Brain pericyte (primary cell): ENCODE data around the gene CEP164.
"Not testable (repeated sequence)": the region's sequence is repeated elsewhere in the genome, so short reads cannot be mapped to it uniquely, and the experiment has no call there.

Source experiments
- DNase-seq: peaks from one replicate; pipeline ENCODE4 v3.0.0-alpha.2; 2012; ENCODE audit warnings: low read depth, low spot score

The CEP164 gene

GRCh38 chr11:117303646-117304315, 23.9 kb upstream of the CEP164 start:
- no peak for DNase-seq

DNA sequence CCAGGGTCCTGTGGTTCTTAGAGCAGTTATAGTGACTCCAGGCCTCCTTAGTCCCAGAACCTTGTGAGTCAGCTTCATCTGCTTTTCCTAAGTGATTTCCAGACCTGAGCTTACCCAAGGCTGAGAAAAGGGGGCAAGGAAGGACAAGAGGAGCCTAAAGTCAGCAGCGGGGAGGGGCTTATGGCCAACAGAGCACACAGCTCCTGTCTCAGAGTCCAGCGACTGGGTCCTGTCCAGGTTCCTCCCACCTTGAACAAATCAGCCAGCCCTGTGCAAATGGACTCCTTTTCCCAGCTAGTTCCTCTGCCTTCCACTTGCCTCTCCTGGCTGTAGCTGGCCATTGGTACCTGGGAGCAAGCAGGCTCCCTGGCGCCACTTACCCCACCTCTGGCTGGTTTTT, 22.5 kb upstream of the CEP164 start:
- no peak for DNase-seq

GRCh38 chr11:117309310-117309709, 18.3 kb upstream of the CEP164 start:
- DNase-seq: no peak

GRCh38 chr11:117313091-117313490, 14.6 kb upstream of the CEP164 start:
- no peak for DNase-seq

- no peak for DNase-seq
These were observed 13.6 kb upstream of the CEP164 start for GRCh38 chr11:117313828-117314768.

DNA sequence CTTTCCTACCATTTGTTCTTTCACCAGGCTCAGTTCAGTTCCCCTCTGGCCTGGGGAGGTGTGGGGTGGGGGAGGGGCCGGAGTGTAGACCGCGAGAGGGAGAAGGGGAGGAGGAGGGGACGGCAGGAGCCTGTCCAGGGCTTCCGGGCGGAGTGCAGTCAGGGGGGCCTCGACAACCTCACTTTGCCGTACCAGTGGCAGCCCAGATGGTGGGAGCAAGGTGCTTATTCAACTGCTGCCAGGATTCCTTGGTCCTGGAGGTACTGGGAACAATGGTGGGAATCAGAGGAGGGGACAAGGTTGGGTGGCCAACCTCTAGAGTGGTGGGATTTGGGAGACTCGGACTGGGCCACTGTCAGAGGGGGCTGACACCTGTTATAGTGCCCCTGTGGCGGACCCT, 12.8 kb upstream of the CEP164 start:
- no peak for DNase-seq

GRCh38 chr11:117315285-117316196, 12.1 kb upstream of the CEP164 start:
- no peak for DNase-seq

GRCh38 chr11:117316197-117316961, 11.3 kb upstream of the CEP164 start, which contains the start of gene BACE1:
BACE1 (minus strand) TSS chr11:117316256; CDS start chr11:117315795, 461 bp downstream.
- peak; percentile 61 for DNase-seq

- no peak for DNase-seq
These were observed 8.9 kb upstream of the CEP164 start for GRCh38 chr11:117318738-117319137.

DNA sequence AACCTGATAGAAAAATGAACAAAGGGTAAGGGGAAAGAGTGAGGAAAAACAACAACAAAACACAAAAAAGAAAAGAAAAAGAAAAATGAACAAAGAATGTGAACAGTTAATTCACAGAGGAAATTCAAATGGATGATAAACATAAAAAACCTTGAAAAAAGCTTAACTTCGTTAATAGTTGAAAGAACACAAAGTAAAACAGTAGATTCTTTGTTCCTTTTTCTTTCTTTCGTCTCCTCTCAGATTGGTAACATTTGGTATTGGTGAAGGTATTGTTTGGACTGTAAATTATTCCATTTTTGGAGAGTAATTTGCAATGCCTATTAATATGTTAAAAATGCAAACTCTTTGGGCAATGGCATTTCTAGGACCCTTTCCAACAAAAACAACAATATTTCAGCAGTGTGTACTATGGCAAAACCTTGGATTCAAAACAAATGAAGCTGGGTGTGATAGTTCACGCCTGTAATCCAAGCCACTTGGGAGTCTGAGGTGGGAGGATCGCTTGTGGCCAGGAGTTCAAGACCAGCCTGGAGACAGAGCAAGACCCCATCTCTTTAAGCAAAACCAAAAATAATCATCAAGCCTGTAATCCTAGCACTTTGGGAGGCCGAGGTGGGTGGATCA, 8.3 kb upstream of the CEP164 start:
- DNase-seq: no peak

DNA sequence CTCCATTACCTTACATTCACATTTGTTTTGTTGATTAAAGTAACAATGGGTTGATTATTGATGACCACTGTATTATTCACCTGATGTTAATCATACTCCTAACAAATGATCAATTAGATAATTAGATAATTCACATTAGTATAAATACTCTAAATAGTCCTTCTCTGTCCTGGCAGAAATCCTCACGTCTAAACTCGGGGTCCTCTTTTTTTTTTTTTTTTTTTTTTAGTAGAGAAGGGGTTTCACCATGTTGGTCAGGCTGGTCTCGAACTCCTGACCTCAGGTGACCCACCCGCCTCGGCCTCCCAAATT, 443 bp upstream of the CEP164 start:
- DNase-seq: not testable (repeated sequence)

- no peak for DNase-seq
These were observed 839 bp downstream of the CEP164 start for GRCh38 chr11:117328375-117329010.

GRCh38 chr11:117332843-117333242, 5.2 kb downstream of the CEP164 start:
- no peak for DNase-seq

DNA sequence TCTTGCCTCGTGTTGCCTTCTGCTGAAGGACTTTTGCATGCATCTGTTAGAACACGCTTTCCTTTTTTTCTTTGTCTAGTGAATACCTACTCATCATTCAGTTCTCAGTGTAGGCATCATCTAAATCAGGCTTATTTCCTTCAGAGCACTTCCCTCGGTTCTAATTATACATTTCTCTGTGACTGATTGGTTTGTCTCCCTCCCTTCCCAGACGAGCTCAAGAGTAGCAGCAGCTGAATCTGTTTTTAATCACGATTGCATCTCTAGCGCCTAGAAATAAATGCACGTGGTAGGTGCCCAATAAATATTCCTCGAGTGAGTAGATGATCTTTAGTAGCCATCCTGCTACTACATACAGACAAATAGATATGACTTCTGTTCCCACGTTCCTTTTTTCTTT, 6.3 kb downstream of the CEP164 start:
- no peak for DNase-seq

GRCh38 chr11:117334896-117335295, 7.2 kb downstream of the CEP164 start:
- DNase-seq: no peak

- no peak for DNase-seq
These were observed 7.7 kb downstream of the CEP164 start for GRCh38 chr11:117335399-117335798.

DNA sequence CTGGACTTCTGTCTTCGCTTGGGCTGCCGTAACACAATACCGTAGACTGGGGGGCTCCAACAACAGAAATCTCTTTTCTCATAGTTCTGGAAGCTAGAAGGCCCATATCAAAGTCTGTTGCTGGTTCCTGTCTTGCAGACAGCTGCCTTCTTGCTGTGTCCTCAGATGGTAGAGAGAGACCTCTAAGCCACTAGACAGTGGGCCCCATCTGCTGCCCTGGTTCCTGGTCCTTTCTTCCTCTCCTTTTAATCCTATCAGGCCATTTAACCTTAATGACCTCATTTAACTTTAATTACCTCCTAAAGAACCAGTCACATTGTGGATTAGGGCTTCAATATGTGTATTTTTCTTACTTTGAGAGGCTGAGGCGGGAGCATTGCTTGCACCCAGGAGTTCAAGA, 9.4 kb downstream of the CEP164 start:
- no peak for DNase-seq

DNA sequence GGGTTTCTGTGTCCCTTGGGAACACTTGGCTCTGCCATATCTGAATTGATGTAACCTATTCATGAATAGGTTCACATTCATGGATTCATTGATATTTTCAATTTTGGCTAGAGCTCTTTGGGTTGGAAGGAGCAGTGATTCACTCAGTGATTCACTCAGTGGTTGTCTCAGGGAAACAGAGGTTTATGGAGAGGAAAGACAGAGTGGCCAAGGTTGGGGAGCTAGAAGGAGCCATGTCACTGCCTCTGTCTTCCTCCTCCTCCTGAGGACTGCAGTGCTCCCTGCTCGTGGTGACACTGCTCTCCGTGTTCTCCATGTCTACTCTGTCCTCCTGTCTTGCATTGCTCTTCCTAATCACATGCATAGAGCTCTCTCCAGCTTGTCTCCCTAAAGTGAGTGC, 17.4 kb downstream of the CEP164 start:
- DNase-seq: no peak

GRCh38 chr11:117354550-117354949, 26.9 kb downstream of the CEP164 start:
- DNase-seq: no peak
